ENCODE data around the gene COL6A1. TPM values are rescaled to one million over a fixed set of nuclear protein-coding genes. Genes with fewer than 3 reads are reported as not detected.

COL6A1 gene
- total and polyA plus RNA-seq, 2 donors (not counting 3 experiments of a cell fraction or from before 2014, with no cell fraction given): 30.1 to 42.4 TPM

GRCh38 chr21:46012154-46012553 lies 30.6 kb downstream of the COL6A1 start:
- FAIRE-seq: no peak
- Histone ChIP-seq H3K27ac (ENCODE audit: insufficient read depth, low read depth, low read length) (no peak overlapping the region), H3K27me3 (ENCODE audit: control insufficient read depth in 2 of 2, insufficient read depth in 2 of 2, low read length in 2 of 2) (peaks cover 5 to 26% of the 10 kb centered on the region in 2 experiments), H3K9me1 (replicated peaks; ENCODE audit: control insufficient read depth, extremely low read depth, insufficient read depth, low read length) (no peaks in the 10 kb centered on the region), H3K9me3 (replicated peaks; ENCODE audit: control insufficient read depth, insufficient read depth, low read length) (no peaks in the 10 kb centered on the region), H3K36me3 (ENCODE audit: control insufficient read depth in 2 of 2, extremely low read depth in 1 of 2, insufficient read depth in 2 of 2, low read length in 2 of 2) (no peaks in the 10 kb centered on the region), H3K4me3 (replicated peaks in 1 of 3; ENCODE audit: insufficient read depth in 1 of 3, low read depth in 1 of 3, low read length in 3 of 3) (no peak overlapping the region), H3K79me2 (ENCODE audit: control insufficient read depth, insufficient read depth, low read length) (no peaks in the 10 kb centered on the region), H2AFZ (ENCODE audit: low read depth, low read length) (no peak overlapping the region), H3K4me1 (ENCODE audit: control insufficient read depth, extremely low read depth, insufficient read depth, low read length) (no peaks in the 10 kb centered on the region), H3K4me2 (ENCODE audit: insufficient read depth, low read length) (no peak overlapping the region), H4K20me1 (replicated peaks; ENCODE audit: control insufficient read depth, extremely low read depth, insufficient read depth, low read length) (no peaks in the 10 kb centered on the region), H3K9ac (replicated peaks; ENCODE audit: extremely low read depth, insufficient read depth, low read length) (no peak overlapping the region)
- TF ChIP-seq MYC (IDR thresholded peaks at IDR 0.05; ENCODE audit: low read depth, low read length) (no peak), CTCF (IDR thresholded peaks at IDR 0.05; ENCODE audit: extremely low read depth in 1 of 2, insufficient read depth in 1 of 2, low read depth in 1 of 2, low read length in 2 of 2) (no peak), JUN (IDR thresholded peaks at IDR 0.05; ENCODE audit: borderline replicate concordance, insufficient read depth, insufficient read length, low read depth) (no peak), POLR2A (IDR thresholded peaks at IDR 0.05; ENCODE audit: low read depth, low read length) (no peak)
- TF ChIP-seq, protein P1, sequence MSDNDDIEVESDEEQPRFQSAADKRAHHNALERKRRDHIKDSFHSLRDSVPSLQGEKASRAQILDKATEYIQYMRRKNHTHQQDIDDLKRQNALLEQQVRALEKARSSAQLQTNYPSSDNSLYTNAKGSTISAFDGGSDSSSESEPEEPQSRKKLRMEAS (IDR thresholded peaks at IDR 0.05; ENCODE audit: insufficient read depth, insufficient read length): no peak
- POLR2A ChIA-PET: no interaction called here
- intact Hi-C loops (cut with micrococcal nuclease): no loop called here
- dilution Hi-C loops (cut with MboI; ENCODE audit: extremely low pct_ligation_motif_present, low sequenced_read_pairs): no loop called here
- CTCF ChIA-PET: no interaction called here
- no peak for DNase-seq (ENCODE audit: low read depth, low spot score)
- no TSS peak for BruUV-seq (replicated peaks)

- Histone ChIP-seq H4K20me1 (replicated peaks; ENCODE audit: control insufficient read depth, extremely low read depth, insufficient read depth, low read length) (no peaks in the 10 kb centered on the region), H3K79me2 (ENCODE audit: control insufficient read depth, insufficient read depth, low read length) (no peaks in the 10 kb centered on the region), H3K27me3 (ENCODE audit: control insufficient read depth in 2 of 2, insufficient read depth in 2 of 2, low read length in 2 of 2) (peaks cover 14 to 30% of the 10 kb centered on the region in 2 experiments), H3K9me3 (replicated peaks; ENCODE audit: control insufficient read depth, insufficient read depth, low read length) (no peaks in the 10 kb centered on the region), H3K36me3 (ENCODE audit: control insufficient read depth in 2 of 2, extremely low read depth in 1 of 2, insufficient read depth in 2 of 2, low read length in 2 of 2) (no peaks in the 10 kb centered on the region), H3K9ac (replicated peaks; ENCODE audit: extremely low read depth, insufficient read depth, low read length) (no peak overlapping the region), H3K4me3 (replicated peaks in 1 of 3; ENCODE audit: insufficient read depth in 1 of 3, low read depth in 1 of 3, low read length in 3 of 3) (no peak overlapping the region), H3K27ac (ENCODE audit: insufficient read depth, low read depth, low read length) (no peak overlapping the region), H3K4me1 (ENCODE audit: control insufficient read depth, extremely low read depth, insufficient read depth, low read length) (no peaks in the 10 kb centered on the region), H2AFZ (ENCODE audit: low read depth, low read length) (no peak overlapping the region), H3K9me1 (replicated peaks; ENCODE audit: control insufficient read depth, extremely low read depth, insufficient read depth, low read length) (no peaks in the 10 kb centered on the region), H3K4me2 (ENCODE audit: insufficient read depth, low read length) (no peak overlapping the region)
- dilution Hi-C loops (cut with MboI; ENCODE audit: extremely low pct_ligation_motif_present, low sequenced_read_pairs): no loop called here
- ChIA-PET POLR2A (no interaction called here), CTCF (no interaction called here)
- FAIRE-seq: no peak
- no peak for TF ChIP-seq CTCF (IDR thresholded peaks at IDR 0.05; ENCODE audit: extremely low read depth in 1 of 2, insufficient read depth in 1 of 2, low read depth in 1 of 2, low read length in 2 of 2)
- TF ChIP-seq GATA2 (IDR thresholded peaks at IDR 0.05; ENCODE audit: insufficient read depth, insufficient read length, low read depth, low read length): no peak
- TF ChIP-seq, protein P1 (IDR thresholded peaks at IDR 0.05; ENCODE audit: insufficient read depth, insufficient read length): no peak
- DNase-seq (ENCODE audit: low read depth, low spot score): no peak
- no TSS peak for BruUV-seq (replicated peaks)
- intact Hi-C loops (cut with micrococcal nuclease): no loop called here
Measured at GRCh38 chr21:46014828-46015227, 33.3 kb downstream of the COL6A1 start.

All from endothelial cell of umbilical vein (primary cell).